ENCODE measurements around the gene HOXA5.

GRCh38 chr7:27191161-27191731, 47.8 kb upstream of the HOXA5 start:
- no peak for TF ChIP-seq TAF1 (IDR thresholded peaks at IDR 0.05; ENCODE audit: low read depth, low read length)
- no peak for TF ChIP-seq POLR2AphosphoS5 (IDR thresholded peaks at IDR 0.05; ENCODE audit: low read depth, low read length)
- TF ChIP-seq PAX5 (IDR thresholded peaks at IDR 0.05; ENCODE audit: insufficient read depth, low read length, severe bottlenecking): no peak

Measured in GM12891 (cell line).